ENCODE results near the gene URAD. TPM values are rescaled to one million over a fixed set of nuclear protein-coding genes. Genes with fewer than 3 reads are reported as not detected.

The URAD gene
- total RNA-seq, 1 experiment from 2014 or later, result not detected

GRCh38 chr13:27942972-27943371, 45.5 kb downstream of the URAD start:
- DNase-seq (ENCODE audit: low read depth, low spot score), result no peak
- in situ Hi-C loops (cut with HindIII; ENCODE audit: low pct_unique_long_range_greater_than_20kb, low sequenced_read_pairs), result no loop called here

GRCh38 chr13:27933580-27934328, 54.7 kb downstream of the URAD start:
- in situ Hi-C loops (cut with HindIII; ENCODE audit: low pct_unique_long_range_greater_than_20kb, low sequenced_read_pairs), result no loop called here
- no peak for DNase-seq (ENCODE audit: low read depth, low spot score)

- in situ Hi-C loops (cut with HindIII; ENCODE audit: low pct_unique_long_range_greater_than_20kb, low sequenced_read_pairs), result no loop called here
- DNase-seq (ENCODE audit: low read depth, low spot score), result no peak
These were observed 55.4 kb downstream of the URAD start for GRCh38 chr13:27933118-27933517.

GRCh38 chr13:27929868-27930267, 58.6 kb downstream of the URAD start:
- in situ Hi-C loops (cut with HindIII; ENCODE audit: low pct_unique_long_range_greater_than_20kb, low sequenced_read_pairs), result no loop called here

GRCh38 chr13:27928805-27929753, 59.4 kb downstream of the URAD start:
- in situ Hi-C loops (cut with HindIII; ENCODE audit: low pct_unique_long_range_greater_than_20kb, low sequenced_read_pairs), result no loop called here

More at GRCh38 chr13:27929868-27930267, 58.6 kb downstream of the URAD start:
- DNase-seq (ENCODE audit: low read depth, low spot score), result no peak

GRCh38 chr13:27928353-27928804, 60.1 kb downstream of the URAD start:
- no peak for DNase-seq (ENCODE audit: low read depth, low spot score)
- in situ Hi-C loops (cut with HindIII; ENCODE audit: low pct_unique_long_range_greater_than_20kb, low sequenced_read_pairs), result no loop called here

More at GRCh38 chr13:27928805-27929753, 59.4 kb downstream of the URAD start:
- no peak for DNase-seq (ENCODE audit: low read depth, low spot score)

Small RNA genes within 50 kb of the gene (small RNA-seq; reads per million reads assigned to genes)
- gene ATP5F1EP2 (0 to 0.29 reads per million in 2 experiments), gene RN7SL272P (0 to 0.19 reads per million in 2 experiments)

Other genes with a start within 250 kb of the URAD start
- not detected in 2 replicates for gene GSX1, start 196.2 kb downstream of the URAD start, total RNA-seq (2014; rRNA removed; shearing (Covaris generic))
- gene PDX1, start 68.7 kb downstream of the URAD start, total RNA-seq (2014; rRNA removed; shearing (Covaris generic)), result not detected in 2 replicates
- 2.5 and 4.4 TPM in 2 replicates for gene CDX2, start 19.4 kb downstream of the URAD start, total RNA-seq (2014; rRNA removed; shearing (Covaris generic))
- gene FLT3, start 111.9 kb upstream of the URAD start, total RNA-seq (2014; rRNA removed; shearing (Covaris generic)), result not detected in 2 replicates
- 18.4 and 18.5 TPM in 2 replicates for gene PAN3, start 149.9 kb upstream of the URAD start, total RNA-seq (2014; rRNA removed; shearing (Covaris generic))

Data from SK-MEL-5 (cell line).